IMR-90 (cell line): ENCODE data around the gene SNX21. TPM values are rescaled to one million over a fixed set of nuclear protein-coding genes. Genes with fewer than 3 reads are reported as not detected.

Experiments used
- ATAC-seq: fragments of 200-7000 bp; cut with Tn5 transposase; 2 replicates; pipeline ENCODE4 v1.9.1; 2020; ENCODE audit warnings: low read depth, mild to moderate bottlenecking, moderate library complexity
- BruUV-seq: library from RNA; stranded (reverse); fragments of 400-500 nt; replicated peaks from 2 replicates; lab custom pipeline; 2021; lab: Mats Ljungman, UMichigan
- CTCF ChIA-PET: fragments of 300-600 bp; formaldehyde crosslinking; extraction: SDS; loops from one replicate; lab custom pipeline; 2021; ENCODE audit warnings: antibody characterized with exemption; lab: Yijun Ruan, JAX
- POLR2A ChIA-PET: fragments of 300-600 bp; sonication (Branson Sonifier 250); formaldehyde crosslinking; loops from one replicate; lab custom pipeline; 2022; ENCODE audit warnings: antibody characterized with exemption; ENCODE audit not compliant: unreplicated experiment; lab: Charles Lee
- DNase-seq: peaks from one replicate; pipeline ENCODE4 v3.0.0; 2013
- H2AFZ ChIP-seq: replicated peaks from 2 replicates; pipeline ENCODE3; 2013; ENCODE audit warnings: low read length, mild to moderate bottlenecking; ENCODE audit not compliant: poor library complexity
- H2AK5ac ChIP-seq: 2 replicates; pipeline ENCODE4 v1.6.1; 2013; ENCODE audit warnings: low read depth, low read length, inconsistent platforms
- H2AK9ac ChIP-seq: replicated peaks from 2 replicates; pipeline ENCODE3; 2013; ENCODE audit warnings: mild to moderate bottlenecking, low read depth, low read length, moderate library complexity; ENCODE audit not compliant: poor library complexity
- H2BK120ac ChIP-seq: 2 replicates; pipeline ENCODE4 v1.6.1; 2013; ENCODE audit warnings: low read depth, low read length, inconsistent platforms
- H2BK15ac ChIP-seq: 3 replicates; pipeline ENCODE4 v1.6.1; 2013; ENCODE audit warnings: low read depth, low read length, inconsistent platforms
- H2BK20ac ChIP-seq: 2 replicates; pipeline ENCODE4 v1.6.1; 2013; ENCODE audit warnings: low read depth, mild to moderate bottlenecking, inconsistent platforms, low read length, moderate library complexity
- H2BK5ac ChIP-seq: 2 replicates; pipeline ENCODE4 v1.6.1; 2013; ENCODE audit warnings: mild to moderate bottlenecking, low read depth, low read length, inconsistent platforms; ENCODE audit not compliant: poor library complexity, severe bottlenecking
- H3K14ac ChIP-seq: replicated peaks from 2 replicates; pipeline ENCODE4 v1.6.1; 2013; ENCODE audit warnings: low read depth, low read length, inconsistent platforms
- H3K18ac ChIP-seq: 2 replicates; pipeline ENCODE4 v1.6.1; 2013; ENCODE audit warnings: low read depth, low read length, control low read depth
- H3K23ac ChIP-seq: 2 replicates; pipeline ENCODE4 v1.6.1; 2013; ENCODE audit warnings: low read depth, low read length, inconsistent platforms
- H3K27ac ChIP-seq: 2 replicates; pipeline ENCODE4 v1.5.1; 2013; ENCODE audit warnings: mild to moderate bottlenecking, control low read depth, low read length; ENCODE audit not compliant: insufficient read depth
- H3K27me3 ChIP-seq: 2 replicates; pipeline ENCODE4 v1.6.1; 2013; ENCODE audit warnings: low read length; ENCODE audit not compliant: control insufficient read depth, insufficient read depth
- H3K36me3 ChIP-seq: 2 replicates; pipeline ENCODE4 v1.6.1; 2013; ENCODE audit warnings: low read length, mixed read lengths; ENCODE audit not compliant: control insufficient read depth, insufficient read depth
- H3K4ac ChIP-seq: 2 replicates; pipeline ENCODE4 v1.6.1; 2013; ENCODE audit warnings: low read depth, low read length, inconsistent platforms
- H3K4me1 ChIP-seq: 2 replicates; pipeline ENCODE4 v1.6.1; 2013; ENCODE audit warnings: low read length, mixed read lengths; ENCODE audit not compliant: control insufficient read depth, insufficient read depth
- H3K4me2 ChIP-seq: 2 replicates; pipeline ENCODE4 v1.6.1; 2013; ENCODE audit warnings: low read depth, mild to moderate bottlenecking, control low read depth, low read length, moderate library complexity
- H3K4me3 ChIP-seq: 2 replicates; pipeline ENCODE4 v1.5.1; 2013; ENCODE audit warnings: low read depth, mild to moderate bottlenecking, control low read depth, low read length, moderate library complexity; ENCODE audit not compliant: insufficient read depth
- H3K56ac ChIP-seq: 2 replicates; pipeline ENCODE4 v1.6.1; 2013; ENCODE audit warnings: low read length, inconsistent platforms; ENCODE audit not compliant: insufficient read depth; ENCODE audit errors: extremely low read depth
- H3K79me1 ChIP-seq, 2 experiments: 2 replicates each; pipeline ENCODE4 v1.6.1; 2013; ENCODE audit warnings: low read length in 2 of 2, inconsistent platforms in 1 of 2, low read depth in 1 of 2
- H3K9ac ChIP-seq: 2 replicates; pipeline ENCODE4 v1.6.1; 2013; ENCODE audit warnings: low read depth, low read length, control low read depth
- H3K9me1 ChIP-seq: 2 replicates; pipeline ENCODE4 v1.6.1; 2013; ENCODE audit warnings: low read length, inconsistent platforms; ENCODE audit not compliant: insufficient read depth
- H3K9me3 ChIP-seq: 2 replicates; pipeline ENCODE4 v1.6.1; 2013; ENCODE audit warnings: low read length; ENCODE audit not compliant: control insufficient read depth, insufficient read depth
- H4K20me1 ChIP-seq: 2 replicates; pipeline ENCODE4 v1.6.1; 2013; ENCODE audit warnings: low read length, inconsistent platforms; ENCODE audit not compliant: insufficient read depth
- H4K5ac ChIP-seq: 2 replicates; pipeline ENCODE4 v1.6.1; 2013; ENCODE audit warnings: mild to moderate bottlenecking, low read depth, low read length, control low read depth
- H4K8ac ChIP-seq, 2 experiments: 2 replicates each; pipeline ENCODE4 v1.6.1; 2013; ENCODE audit warnings: low read depth in 2 of 2, low read length in 2 of 2, control low read depth in 1 of 2, inconsistent platforms in 1 of 2
- H4K91ac ChIP-seq: 2 replicates; pipeline ENCODE4 v1.6.1; 2013; ENCODE audit warnings: low read depth, low read length, inconsistent platforms; ENCODE audit not compliant: insufficient read depth
- BHLHE40 ChIP-seq: fragments of 150-350 bp; IDR thresholded peaks from 2 replicates; pipeline ENCODE4 v1.6.1; 2016; ENCODE audit warnings: mild to moderate bottlenecking, low read depth, low read length
- CEBPB ChIP-seq: IDR thresholded peaks from 2 replicates; pipeline ENCODE4 v1.6.1; 2012; ENCODE audit warnings: low read depth, low read length, improper control_type of control experiment
- FOS ChIP-seq: fragments of 150-350 bp; IDR thresholded peaks from 2 replicates; pipeline ENCODE4 v1.6.1; 2016; ENCODE audit warnings: low read depth, low read length
- MXI1 ChIP-seq: IDR thresholded peaks from 2 replicates; pipeline ENCODE4 v1.6.1; 2012; ENCODE audit warnings: low read depth, mild to moderate bottlenecking, low read length, moderate library complexity, borderline replicate concordance
- NFE2L2 ChIP-seq: fragments of 150-350 bp; IDR thresholded peaks from 2 replicates; pipeline ENCODE4 v1.6.1; 2016; ENCODE audit warnings: low read depth, mild to moderate bottlenecking, low read length
- RAD21 ChIP-seq: IDR thresholded peaks from 2 replicates; pipeline ENCODE4 v1.6.1; 2012; ENCODE audit warnings: low read length, improper control_type of control experiment
- RCOR1 ChIP-seq: IDR thresholded peaks from 2 replicates; pipeline ENCODE4 v1.6.1; 2012; ENCODE audit warnings: mild to moderate bottlenecking, low read length, improper control_type of control experiment; ENCODE audit not compliant: insufficient replicate concordance
- RFX5 ChIP-seq: IDR thresholded peaks from 2 replicates; pipeline ENCODE4 v1.8.0; 2012; ENCODE audit warnings: low read depth, mild to moderate bottlenecking, low read length, moderate library complexity
- WGBS, 2 experiments: methylation state at CpG; one replicate each; pipeline versions ENCODE4 v1.1.5 to v1.1.7; 2013; ENCODE audit warnings: missing lambda C conversion rate in 2 of 2; ENCODE audit not compliant: insufficient read length in 1 of 2; ENCODE audit errors: extremely low coverage in 2 of 2; 5-methylcytosine and 5-hydroxymethylcytosine counted together
- dilution Hi-C: fragments of 300-500 bp; cut with HindIII; formaldehyde crosslinking; loops from one replicate; pipeline ENCODE4 v1.14.3; 2018; ENCODE audit warnings: low sequenced_read_pairs; ENCODE audit not compliant: unreplicated experiment
- in situ Hi-C: fragments of 300-500 bp; cut with MboI; formaldehyde crosslinking; loops from 3 replicates; pipeline ENCODE4 v1.14.3; 2019; ENCODE audit warnings: low sequenced_read_pairs, inconsistent platforms, mixed read lengths
- intact Hi-C: fragments of 100-400 bp; cut with micrococcal nuclease; formaldehyde crosslinking; loops from 2 replicates; pipeline ENCODE4 v1.10.0; 2022
- polyA plus RNA-seq, 3 experiments: library from polyadenylated mRNA; depleted of rRNA; stranded (reverse); fragments of >200 nt; gene quantifications; 2 replicates each; pipeline ENCODE4 v1.2.3, GENCODE V29; 2012; ENCODE audit warnings: low replicate concordance in 1 of 3
- total RNA-seq: library from RNA; depleted of rRNA; stranded (reverse); fragments of >200 nt; gene quantifications from 2 replicates; pipeline ENCODE4 v1.2.3, GENCODE V29; 2012
- TF ChIP-seq, protein P1 (sequence below): fragments of 150-350 bp; IDR thresholded peaks from 2 replicates; pipeline ENCODE4 v1.6.1; 2017; ENCODE audit warnings: mild to moderate bottlenecking, antibody characterized with exemption, low read length, low read depth
- TF ChIP-seq, protein P2 (sequence below): fragments of 150-350 bp; IDR thresholded peaks from 2 replicates; pipeline ENCODE4 v1.6.1; 2016; ENCODE audit warnings: low read depth, mild to moderate bottlenecking, low read length, moderate library complexity, borderline replicate concordance

SNX21 gene
- total and polyA plus RNA-seq, 2 of the 4 experiments (the other 2 are of a cell fraction) = 11.1 to 17.9 TPM

DNA sequence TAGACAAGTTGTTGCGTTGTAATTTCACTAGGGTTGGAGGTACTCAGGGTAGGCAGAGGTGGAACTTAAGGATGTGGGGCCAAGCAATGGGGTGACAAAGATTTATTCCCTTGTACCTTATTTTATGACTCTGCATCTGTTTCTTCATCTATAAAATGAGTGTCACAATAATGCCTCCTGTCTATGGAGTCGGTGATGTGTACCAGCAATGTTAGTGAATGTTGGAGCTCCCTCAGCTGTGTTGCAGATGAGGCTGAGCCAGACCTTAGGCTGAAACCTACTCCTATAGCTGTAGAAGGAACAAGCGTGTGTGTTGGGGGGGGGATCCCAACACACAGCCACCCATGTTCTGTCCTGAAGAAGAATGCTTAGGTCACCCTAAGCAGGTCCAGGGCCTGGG lies 16.6 kb upstream of the SNX21 start:
- H4K5ac ChIP-seq = no peak overlapping the region
- H2BK5ac ChIP-seq = no peak overlapping the region
- H3K79me1 ChIP-seq = peaks cover 19 to 39% of the 10 kb centered on the region in 2 experiments
- H3K14ac ChIP-seq = no peak overlapping the region
- H2BK15ac ChIP-seq = no peak overlapping the region
- H2BK20ac ChIP-seq = no peak overlapping the region
- no peak overlapping the region for H3K9ac ChIP-seq
- no peak overlapping the region for H2AFZ ChIP-seq
- H2AK9ac ChIP-seq = no peak overlapping the region
- dilution Hi-C loops = no loop called here
- no peaks in the 10 kb centered on the region for H3K9me3 ChIP-seq
- no peak overlapping the region for H4K8ac ChIP-seq
- no peaks in the 10 kb centered on the region for H3K27me3 ChIP-seq
- no peak overlapping the region for H3K4me2 ChIP-seq
- no peak overlapping the region for H3K18ac ChIP-seq
- WGBS, 2 experiments = no CpG with 5 or more reads among the region's 3 CpGs
- ATAC-seq (no peak), DNase-seq (no peak)
- CTCF ChIA-PET = no interaction called here
- no peak overlapping the region for H3K27ac ChIP-seq
- H4K91ac ChIP-seq = no peak overlapping the region
- POLR2A ChIA-PET = no interaction called here
- H3K4ac ChIP-seq = no peak overlapping the region
- no peak overlapping the region for H2BK120ac ChIP-seq
- H3K9me1 ChIP-seq = peaks cover 12% of the 10 kb centered on the region; the same call in 1 of the 2 replicates
- H3K36me3 ChIP-seq = no peaks in the 10 kb centered on the region; the same call in 1 of the 2 replicates
- no peak overlapping the region for H2AK5ac ChIP-seq
- H3K56ac ChIP-seq = no peak overlapping the region
- H4K20me1 ChIP-seq = peaks cover 12% of the 10 kb centered on the region; the same call in 1 of the 2 replicates
- no peak overlapping the region for H3K4me3 ChIP-seq
- peaks cover 17% of the 10 kb centered on the region for H3K4me1 ChIP-seq
- TF ChIP-seq, protein P1, sequence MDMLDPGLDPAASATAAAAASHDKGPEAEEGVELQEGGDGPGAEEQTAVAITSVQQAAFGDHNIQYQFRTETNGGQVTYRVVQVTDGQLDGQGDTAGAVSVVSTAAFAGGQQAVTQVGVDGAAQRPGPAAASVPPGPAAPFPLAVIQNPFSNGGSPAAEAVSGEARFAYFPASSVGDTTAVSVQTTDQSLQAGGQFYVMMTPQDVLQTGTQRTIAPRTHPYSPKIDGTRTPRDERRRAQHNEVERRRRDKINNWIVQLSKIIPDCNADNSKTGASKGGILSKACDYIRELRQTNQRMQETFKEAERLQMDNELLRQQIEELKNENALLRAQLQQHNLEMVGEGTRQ = no peak
- TF ChIP-seq NFE2L2 (no peak), BHLHE40 (no peak), MXI1 (no peak), CEBPB (no peak), RCOR1 (no peak), FOS (no peak), RFX5 (no peak), RAD21 (no peak)
- TF ChIP-seq, protein P2, sequence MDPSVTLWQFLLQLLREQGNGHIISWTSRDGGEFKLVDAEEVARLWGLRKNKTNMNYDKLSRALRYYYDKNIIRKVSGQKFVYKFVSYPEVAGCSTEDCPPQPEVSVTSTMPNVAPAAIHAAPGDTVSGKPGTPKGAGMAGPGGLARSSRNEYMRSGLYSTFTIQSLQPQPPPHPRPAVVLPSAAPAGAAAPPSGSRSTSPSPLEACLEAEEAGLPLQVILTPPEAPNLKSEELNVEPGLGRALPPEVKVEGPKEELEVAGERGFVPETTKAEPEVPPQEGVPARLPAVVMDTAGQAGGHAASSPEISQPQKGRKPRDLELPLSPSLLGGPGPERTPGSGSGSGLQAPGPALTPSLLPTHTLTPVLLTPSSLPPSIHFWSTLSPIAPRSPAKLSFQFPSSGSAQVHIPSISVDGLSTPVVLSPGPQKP = no peak
- H3K23ac ChIP-seq = no peak overlapping the region
- no TSS peak for BruUV-seq
- in situ Hi-C loops = no loop called here
- intact Hi-C loops = no loop called here
